Testis (tissue), 2 donors: ENCODE measurements around the gene ETFDH.
"Not testable (repeated sequence)": the region's sequence is repeated elsewhere in the genome, so short reads cannot be mapped to it uniquely, and the experiment has no call there.

Source experiments
- CTCF ChIP-seq, 3 experiments: fragments of 450-650 bp in 2 of 3; fragments of 200-600 bp in 1 of 3; sonication (generic) in 1 of 3; IDR thresholded peaks; one replicate each; pipeline ENCODE4 v1.5.1; 2016 to 2019; ENCODE audit warnings: antibody characterized with exemption in 3 of 3, mild to moderate bottlenecking in 2 of 3, moderate library complexity in 1 of 3
- POLR2A ChIP-seq: fragments of 450-650 bp; IDR thresholded peaks from one replicate; pipeline ENCODE4 v1.6.1; 2017; ENCODE audit warnings: antibody characterized with exemption, mild to moderate bottlenecking, moderate library complexity

GRCh38 chr4:158663255-158663654 lies 8.8 kb upstream of the ETFDH start:
- not testable (repeated sequence) for TF ChIP-seq CTCF (IDR thresholded peaks at IDR 0.05); POLR2A
